HG02678 (cell line): ENCODE measurements around the gene TRIOBP.

ENCODE experiments used
- ATAC-seq: cut with Tn5 transposase; IDR thresholded peaks from one replicate; pipeline ENCODE4 v1.9.1; 2021; ENCODE audit warnings: mild to moderate bottlenecking, moderate library complexity; ENCODE audit not compliant: unreplicated experiment

Gene TRIOBP

DNA sequence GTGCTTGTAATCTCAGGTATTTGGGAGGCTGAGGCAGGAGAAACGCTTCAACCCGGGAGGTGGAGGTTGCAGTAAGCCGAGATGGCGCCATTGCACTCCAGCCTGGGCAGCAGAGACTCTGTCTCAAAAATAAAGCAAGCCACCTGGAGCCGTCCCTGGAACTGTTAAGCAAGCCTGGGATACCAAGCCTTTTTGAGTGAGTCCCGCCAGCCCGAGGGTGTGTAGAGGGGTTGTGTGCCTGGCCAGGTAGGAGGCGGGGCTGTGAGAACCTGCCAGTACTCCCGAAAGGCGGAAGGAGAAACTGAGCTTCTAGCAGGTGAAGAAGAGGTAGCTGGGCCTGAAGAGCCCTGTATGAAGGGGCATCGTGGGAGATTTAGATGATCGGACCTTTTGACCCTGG, 52.4 kb downstream of the TRIOBP start:
- ATAC-seq: no peak

DNA sequence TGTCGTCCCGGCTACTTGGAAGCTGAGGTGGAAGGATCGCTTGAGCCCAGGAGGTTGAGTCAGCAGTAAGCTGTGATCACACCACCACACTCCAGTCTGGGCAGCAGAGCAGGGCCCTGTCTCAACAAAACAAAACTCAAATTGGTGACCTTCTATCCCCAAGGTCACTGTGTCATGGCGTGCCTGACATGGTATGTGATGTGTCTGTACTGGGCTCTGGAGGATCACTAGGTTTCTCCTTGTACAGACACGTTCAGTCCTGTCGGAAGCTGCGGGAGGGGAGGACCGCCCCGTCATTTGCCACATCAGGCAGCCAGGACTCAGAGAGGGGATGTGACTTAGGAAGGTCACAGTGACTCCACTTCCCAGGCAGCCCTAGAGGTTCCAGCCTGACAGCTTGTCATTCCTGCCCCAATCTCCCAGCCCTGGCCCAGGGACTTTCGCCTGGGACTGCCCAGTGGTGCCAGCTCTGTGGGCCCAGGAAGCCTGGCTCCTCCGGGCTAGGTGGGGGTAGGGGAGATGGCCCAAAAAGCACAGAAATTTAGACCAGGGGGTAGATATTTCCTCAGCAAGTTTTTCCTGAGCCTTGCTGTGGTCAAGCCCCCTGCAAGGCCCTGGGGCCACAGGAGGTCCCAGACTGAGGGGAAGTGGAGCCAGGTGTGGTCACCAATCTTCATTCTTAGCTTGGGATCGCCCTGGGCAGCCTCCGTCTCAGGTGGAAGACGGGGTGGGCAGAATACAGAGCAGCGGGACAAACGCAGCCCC, 53.2 kb downstream of the TRIOBP start:
- ATAC-seq: no peak

DNA sequence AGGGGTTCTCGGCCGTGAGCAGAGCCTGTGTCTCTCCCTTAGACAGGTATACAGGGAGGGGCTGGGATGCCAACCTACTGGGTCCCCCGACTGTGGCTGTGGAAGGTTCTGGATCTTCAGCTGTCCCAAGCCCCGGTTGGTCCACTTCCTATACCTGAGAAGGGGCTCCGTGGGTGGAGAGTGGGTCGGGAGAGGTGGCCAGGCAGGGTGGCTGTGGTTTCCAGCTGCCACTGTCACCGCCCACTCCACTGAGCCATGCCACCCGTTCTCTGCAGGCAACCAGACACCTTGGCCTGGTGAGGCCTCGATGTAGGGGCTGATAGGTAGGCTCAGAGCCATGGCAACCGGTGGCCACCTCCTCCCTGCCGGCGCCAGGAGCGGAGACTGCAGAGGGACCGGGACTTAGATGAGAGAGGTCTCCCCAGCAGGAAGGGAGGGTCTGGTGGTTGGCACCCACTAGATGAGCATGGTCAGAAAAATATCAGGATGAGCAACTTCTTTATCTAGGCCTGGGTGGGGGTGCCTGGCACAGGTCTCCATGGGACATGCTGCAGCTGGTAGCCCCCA, 53.8 kb downstream of the TRIOBP start:
- ATAC-seq: no peak

DNA sequence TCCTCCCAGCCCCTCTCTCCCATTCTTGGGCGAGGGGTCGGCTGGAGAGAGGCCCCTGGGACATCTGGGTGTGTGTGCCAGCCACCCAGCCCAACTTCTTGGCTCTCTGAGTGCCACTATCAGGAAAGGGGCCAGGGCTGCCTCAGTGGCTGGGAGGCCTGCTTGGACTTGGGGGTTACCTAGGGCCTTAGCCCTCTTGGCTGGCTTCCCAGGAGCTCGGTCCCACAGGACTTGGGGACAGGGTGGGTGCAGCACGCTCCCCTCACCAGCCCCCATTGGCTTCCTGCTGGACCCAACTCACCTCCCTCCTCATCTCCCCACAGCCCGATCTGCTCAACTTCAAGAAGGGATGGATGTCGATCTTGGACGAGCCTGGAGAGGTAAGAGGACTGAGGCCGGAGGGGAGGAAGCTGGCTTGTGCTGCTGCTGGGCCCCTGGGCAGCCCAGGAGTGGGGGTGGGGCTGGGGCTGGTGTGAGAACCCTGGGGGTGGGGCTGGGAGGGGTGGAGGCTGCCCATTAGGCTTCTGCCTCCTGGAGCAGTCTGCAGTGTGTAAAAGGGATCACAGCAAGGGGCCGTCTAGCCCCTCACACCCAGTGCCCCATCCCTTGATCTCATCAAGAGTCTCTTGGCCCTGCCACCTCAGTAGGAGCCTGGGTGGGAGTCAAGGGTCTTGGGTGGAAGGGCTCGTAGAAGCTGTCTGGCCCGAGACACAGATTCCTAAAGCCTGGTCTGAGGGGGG, 54.8 kb downstream of the TRIOBP start:
- ATAC-seq: no peak

DNA sequence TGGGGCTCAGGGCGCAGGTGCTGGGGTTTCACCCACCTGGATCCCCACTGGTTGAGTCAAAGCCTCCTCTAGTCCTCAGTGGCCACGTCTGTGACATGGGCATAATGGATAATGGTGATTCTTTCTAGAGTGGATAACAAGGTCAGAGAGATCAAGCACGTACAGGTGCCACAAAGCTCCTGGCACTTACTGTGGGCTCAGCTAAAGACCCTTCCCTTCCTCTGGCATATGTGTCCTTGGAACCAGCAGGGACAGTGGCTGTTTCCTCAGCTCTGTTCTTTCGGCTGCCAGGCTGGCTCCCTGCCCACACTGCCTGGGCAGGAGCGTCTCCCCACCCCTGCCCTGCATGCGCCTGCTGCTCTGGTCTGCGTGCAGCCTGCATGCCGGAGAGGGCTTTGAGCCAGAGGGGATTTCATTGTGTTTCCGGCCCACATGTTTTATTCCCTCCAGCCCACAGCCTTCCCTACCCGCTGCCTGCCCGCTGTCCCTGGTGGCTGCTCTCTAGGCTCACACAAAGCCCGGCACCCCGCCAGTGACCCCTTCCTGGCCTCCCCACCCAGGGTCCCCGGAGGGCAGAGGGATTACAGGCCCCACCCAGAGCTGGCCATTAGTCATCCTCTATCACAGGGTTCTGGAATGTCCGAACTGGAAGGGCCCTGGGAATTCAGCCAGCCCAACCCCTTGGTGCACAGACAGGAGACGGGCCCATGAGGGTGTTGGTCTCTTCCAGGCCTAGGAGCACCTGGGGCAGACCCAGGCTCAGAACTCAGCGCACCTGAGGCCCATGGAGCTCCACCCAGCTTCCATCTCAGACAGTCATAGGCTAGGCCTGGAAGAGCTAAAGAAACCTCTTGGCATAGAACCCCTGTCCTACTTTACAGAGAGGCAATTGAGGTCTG, 55.6 kb downstream of the TRIOBP start:
- ATAC-seq: no peak

DNA sequence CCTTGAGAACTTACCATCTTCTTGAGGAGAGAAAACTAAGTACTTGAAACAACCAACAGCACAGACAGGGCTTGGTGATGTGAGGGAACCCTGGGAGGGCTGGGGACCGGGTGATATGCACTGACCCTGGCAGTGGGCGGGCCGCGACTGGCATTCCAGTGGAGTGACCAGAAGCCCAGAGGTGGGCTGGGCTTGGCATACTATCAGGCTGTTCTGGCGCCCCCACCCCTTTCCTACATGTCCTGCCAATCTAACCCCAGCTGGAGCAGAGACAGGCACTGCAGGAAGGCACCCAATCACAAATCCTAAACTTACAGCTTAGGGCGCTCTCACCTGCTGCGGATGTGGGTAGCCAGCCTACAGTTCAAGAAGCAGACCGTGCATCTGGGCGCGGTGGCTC, 56.9 kb downstream of the TRIOBP start:
- no peak for ATAC-seq

DNA sequence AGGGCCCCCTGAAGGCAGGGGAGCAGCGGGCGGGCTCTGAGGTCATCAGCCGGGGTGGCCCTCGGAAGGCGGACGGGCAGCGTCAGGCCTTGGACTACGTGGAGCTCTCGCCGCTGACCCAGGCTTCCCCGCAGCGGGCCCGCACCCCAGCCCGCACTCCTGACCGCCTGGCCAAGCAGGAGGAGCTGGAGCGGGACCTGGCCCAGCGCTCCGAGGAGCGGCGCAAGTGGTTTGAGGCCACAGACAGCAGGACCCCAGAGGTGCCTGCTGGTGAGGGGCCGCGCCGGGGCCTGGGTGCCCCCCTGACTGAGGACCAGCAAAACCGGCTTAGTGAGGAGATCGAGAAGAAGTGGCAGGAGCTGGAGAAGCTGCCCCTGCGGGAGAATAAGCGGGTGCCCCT, 60.8 kb downstream of the TRIOBP start:
- ATAC-seq: no peak

DNA sequence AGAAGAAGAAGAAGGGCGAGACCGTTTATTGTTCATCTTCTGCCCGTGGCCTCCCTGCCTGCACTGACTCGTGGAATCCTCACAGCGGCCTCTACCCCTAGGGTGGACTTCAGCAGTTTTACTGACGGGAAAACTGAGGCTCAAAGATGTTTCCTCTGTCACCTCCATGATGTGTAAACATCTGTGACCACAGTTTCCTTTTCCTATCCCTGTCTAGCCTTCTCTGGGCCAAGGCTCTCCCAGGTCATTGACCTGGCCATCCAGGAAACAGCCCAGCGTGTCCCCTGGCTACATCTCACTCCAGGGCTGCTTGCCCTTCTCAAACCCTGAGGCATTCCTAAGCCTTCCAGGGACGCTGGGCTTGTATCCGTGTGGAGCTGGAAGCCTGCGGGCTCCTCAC, 61.8 kb downstream of the TRIOBP start:
- no peak for ATAC-seq

DNA sequence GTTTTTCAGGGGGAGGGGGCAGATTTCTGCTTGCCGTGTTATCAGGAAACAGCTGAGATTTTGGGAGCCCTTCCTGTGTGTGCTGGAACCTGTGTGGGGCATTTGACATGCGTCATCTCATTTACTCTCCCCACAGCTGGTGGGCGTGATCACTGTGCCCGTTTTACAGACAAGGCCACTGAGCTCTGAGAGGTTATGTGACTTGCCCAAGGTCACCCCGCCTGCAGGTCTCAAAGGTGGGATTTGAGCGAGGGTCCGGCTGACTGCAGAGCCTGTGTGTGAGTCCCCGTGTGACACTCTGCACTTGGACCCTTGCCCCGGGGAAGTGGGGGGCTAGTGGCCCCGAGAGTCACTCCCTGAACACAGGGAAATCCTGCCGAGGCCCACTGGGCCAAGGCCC, 62.4 kb downstream of the TRIOBP start:
- no peak for ATAC-seq

DNA sequence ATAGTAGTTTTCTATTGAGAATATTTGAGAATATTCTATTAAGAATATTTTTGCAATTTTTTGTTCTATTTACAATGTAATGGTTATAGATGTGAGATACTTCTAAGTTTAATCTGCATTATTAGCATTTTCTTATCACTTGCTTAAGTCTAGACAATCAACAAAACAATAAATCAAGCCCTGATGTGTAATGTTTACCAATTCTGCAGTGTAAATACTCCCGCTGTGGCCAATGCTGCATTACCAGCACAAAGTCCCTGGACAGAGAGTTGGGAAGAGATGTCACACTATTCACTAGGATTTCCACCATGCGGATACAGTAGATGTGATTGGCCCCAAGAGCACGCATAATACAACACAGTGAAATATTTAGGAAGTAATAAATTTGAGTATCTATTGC, 63.3 kb downstream of the TRIOBP start:
- no peak for ATAC-seq

DNA sequence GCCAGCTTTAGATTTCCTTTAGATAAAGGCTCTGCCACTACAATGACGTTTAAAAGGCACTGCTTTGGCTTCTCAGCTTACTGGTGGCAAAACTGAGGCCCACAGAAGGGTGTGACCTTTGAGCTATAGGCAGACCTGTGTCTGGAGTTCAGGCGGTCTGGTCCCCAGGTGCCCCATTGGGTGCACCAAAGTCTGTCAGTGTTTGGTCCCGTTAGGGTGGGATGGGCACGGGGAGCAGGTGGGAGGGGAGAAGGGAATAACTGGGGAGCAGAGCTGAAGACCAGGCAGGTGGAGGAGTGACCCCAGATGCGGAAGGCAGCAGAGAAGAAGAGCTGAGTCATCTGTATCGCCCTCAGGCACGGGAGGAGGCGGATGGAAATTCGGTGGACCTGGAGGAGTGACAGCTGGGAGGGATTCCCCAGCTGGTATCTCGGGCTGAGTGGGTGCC, 65.6 kb downstream of the TRIOBP start:
- ATAC-seq: no peak

DNA sequence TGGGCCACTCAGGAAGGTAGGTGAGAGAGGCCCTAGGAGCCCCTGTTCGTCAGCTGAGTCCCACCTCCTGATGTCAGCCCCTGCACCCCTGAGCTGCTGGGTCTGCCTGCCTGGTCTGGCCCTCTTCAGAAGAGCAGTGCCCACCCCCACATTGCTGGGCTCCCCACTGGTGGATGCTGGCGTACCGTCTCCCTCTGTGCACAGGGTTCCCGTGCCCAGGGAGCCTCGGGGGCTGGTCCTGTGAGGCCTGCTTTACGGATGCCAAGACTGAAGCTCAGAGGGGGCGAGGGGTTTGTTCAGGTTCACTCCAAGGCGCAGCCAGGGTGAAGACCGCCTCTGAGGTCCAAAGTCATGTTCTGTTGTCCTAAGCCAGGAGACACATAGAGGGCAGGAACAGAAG, 66.2 kb downstream of the TRIOBP start:
- no peak for ATAC-seq

DNA sequence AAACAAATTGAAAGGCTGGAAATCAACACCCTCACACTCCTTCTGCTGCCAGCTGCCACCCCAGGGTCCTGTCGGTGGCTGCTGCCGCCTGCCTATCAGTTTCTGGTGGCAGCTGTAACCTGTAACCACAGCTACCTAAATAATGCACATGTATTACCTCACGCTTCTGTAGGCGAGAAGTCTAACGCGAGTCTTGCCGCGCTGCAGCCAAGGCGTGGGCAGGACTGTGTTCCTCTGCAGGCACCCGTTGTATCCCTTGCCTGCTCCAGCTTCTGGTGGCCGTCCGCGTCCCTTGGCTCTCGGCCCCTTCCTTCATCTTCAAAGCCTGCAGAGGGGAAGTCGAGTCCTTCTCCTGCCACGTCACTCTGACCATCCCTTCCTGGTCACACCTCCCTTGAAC, 66.8 kb downstream of the TRIOBP start:
- no peak for ATAC-seq

DNA sequence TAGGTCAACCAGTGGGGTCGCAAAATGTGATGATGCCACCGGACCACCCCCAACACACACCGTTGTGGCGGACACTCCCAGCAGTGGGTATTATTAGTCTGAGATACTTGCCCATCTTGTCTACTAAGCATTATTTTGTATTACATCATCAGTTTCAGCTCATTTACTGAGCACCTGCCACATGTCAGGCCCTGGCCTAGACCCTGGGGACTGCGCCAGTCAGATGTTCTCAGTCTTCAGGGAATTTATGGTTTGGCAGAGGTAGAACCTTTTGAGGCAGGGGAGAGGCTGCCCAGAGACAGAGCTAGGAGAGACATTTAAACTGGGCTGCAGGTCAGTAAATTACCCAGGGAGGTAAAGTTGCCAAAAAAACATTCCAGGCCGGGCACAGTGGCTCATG, 67.8 kb downstream of the TRIOBP start:
- ATAC-seq: no peak

DNA sequence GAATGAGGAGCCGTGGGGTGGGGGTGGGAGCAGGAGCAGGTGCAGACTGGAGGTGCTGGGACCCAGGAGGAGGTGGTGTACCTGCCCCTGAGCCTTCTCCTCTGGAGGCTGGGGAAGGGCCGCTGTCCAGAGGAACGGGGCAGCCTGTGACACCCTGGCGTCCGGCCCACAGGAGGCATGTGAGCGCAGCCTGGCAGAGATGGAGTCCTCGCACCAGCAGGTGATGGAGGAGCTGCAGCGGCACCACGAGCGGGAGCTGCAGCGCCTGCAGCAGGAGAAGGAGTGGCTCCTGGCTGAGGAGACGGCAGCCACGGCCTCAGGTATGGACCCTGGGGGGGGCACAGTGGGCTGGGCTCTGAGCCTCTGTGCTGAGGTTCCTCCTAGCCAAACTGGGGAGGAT, 68.7 kb downstream of the TRIOBP start:
- no peak for ATAC-seq

DNA sequence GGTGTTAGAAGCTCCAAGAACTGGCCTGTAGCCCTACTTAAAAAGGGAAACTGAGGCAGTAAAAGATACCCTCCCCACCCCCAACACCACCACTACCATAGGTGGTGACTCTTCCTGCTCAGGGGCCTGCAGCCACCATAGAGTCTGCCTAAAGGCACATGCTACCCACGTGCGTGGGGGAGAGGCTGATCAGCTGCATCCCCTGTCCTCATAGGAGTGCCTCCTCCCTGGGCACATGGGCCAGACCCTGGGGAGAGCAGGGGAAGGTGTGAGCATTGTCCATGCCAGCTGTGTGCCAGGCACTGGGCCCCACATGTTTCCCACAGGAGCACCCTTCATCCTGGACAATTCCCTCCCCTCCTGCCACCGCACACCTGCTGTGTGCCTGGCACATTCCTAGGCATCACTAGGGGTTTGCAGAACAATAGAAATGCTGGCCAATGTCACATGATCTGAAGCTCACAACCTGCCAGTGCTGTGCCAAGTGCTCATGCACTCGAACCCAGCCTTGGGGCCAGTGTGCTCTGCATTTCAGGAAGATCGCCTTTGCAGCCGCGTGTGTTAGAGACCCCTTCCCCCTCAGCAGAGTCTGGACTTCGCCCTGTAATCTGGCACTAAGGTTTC, 69.2 kb downstream of the TRIOBP start:
- ATAC-seq: no peak

DNA sequence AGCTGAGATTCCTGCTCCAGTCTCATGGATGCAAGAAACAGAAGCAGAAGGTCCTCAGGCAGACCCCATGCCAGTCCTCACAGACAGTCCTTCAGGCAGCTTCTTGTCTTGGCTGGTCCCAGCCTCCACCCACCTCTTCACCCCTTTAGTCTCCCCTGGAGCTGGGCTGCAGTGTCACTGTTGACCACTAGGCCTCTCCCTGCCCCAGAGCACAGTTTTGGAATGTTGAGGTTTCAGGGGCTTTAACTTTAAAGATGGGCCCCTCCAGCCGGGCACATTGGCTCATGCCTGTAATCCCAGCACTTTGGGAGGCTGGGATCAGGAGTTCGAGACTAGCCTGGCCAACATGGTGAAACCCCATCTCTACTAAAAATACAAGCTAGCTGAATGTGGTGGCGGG, 71.4 kb downstream of the TRIOBP start:
- ATAC-seq: no peak

DNA sequence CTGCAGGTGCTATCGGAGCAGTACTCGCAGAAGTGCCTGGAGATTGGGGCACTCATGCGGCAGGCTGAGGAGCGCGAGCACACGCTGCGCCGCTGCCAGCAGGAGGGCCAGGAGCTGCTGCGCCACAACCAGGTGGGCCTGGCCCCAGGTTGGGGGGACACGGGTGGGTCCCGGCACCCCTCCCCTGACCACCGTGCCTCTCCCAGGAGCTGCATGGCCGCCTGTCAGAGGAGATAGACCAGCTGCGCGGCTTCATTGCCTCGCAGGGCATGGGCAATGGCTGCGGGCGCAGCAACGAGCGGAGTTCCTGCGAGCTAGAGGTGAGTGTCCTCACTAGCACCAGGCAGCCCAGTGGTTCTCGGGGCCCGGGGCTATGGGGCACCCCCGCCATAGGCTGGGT, 72.2 kb downstream of the TRIOBP start:
- no peak for ATAC-seq

DNA sequence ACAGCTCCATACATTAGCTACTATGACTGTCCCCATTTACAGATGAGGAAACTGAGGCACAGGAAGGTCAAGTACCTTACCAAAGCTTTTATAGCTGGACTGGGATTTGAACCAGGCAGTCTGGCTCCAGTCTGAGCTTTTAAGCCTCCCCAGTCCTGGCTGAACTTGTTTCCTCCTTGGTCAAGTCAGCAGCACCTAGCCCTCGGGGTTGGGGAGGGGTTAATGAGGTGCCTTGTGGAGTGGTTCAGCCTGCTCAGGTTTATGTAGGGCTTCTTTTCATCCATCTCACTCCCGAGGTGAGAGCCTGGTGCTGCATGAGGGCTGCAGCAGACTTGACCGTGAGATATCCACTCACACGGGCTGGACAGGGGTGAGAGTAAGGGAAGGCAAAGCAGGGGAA, 74.2 kb downstream of the TRIOBP start:
- ATAC-seq: no peak

DNA sequence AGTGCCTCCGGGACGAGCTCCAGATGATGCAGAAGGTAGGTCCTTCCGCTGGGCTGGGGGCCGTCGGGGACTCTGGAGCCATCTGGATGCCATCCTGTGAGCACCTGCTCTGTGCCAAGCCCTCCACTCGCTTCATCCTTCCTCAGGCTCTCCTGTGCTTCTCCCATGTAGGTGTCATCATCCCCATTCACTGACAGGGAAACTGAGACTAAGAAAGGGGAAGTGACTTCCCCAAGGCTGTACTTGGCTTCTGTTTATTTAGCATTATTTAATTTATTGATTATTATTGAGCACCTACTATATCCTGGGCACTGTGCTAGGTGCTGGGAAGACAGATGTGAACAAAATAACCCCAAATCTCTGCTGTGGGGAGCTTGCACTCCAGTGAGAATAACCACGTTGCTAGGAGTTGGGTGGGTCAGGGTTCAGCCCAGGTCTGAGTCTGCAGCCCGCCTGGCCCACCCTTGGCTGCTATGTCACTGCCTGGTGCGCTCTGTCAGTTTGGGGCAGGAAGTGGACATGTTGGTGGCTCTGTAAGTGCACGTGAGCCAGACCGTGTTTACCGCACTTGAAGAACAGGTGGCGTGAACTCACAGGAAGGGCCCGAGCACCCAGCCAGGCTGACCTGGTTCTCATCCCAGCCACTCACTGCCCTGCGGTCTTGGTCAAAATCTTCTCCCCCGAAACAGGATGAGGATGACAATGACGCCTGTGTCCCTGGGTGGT, 75.0 kb downstream of the TRIOBP start:
- ATAC-seq: no peak
